Lower leg skin (tissue), 4 donors: ENCODE results near the gene KRTAP9-9. TPM values are rescaled to one million over a fixed set of nuclear protein-coding genes. Genes with fewer than 3 reads are reported as not detected.

Experiments
- DNase-seq, 2 donors: peaks; one replicate each; pipeline ENCODE4 v3.0.0-alpha.2; 2019; ENCODE audit warnings: low spot score in 2 of 2
- H3K4me3 ChIP-seq: fragments of 200-600 bp; sonication (generic); 2 replicates; pipeline ENCODE4 v1.5.1; 2017; ENCODE audit warnings: mild to moderate bottlenecking, low read depth; ENCODE audit not compliant: poor library complexity, severe bottlenecking
- CTCF ChIP-seq, 3 donors: fragments of 450-650 bp; IDR thresholded peaks; one replicate each; pipeline ENCODE4 v1.5.1; 2016; ENCODE audit warnings: antibody characterized with exemption in 3 of 3, mild to moderate bottlenecking in 3 of 3, moderate library complexity in 2 of 3
- POLR2A ChIP-seq, 2 donors: fragments of 450-650 bp; IDR thresholded peaks; one replicate each; pipeline ENCODE4 v1.6.1; 2016 to 2017; ENCODE audit warnings: antibody characterized with exemption in 2 of 2, mild to moderate bottlenecking in 1 of 2, moderate library complexity in 1 of 2
- WGBS, 2 donors: methylation state at CpG; one replicate each; pipeline ENCODE4 v1.1.5; 2018; 5-methylcytosine and 5-hydroxymethylcytosine counted together
- intact Hi-C: fragments of 100-400 bp; cut with DNase I; formaldehyde crosslinking; loops from one replicate; pipeline ENCODE4 v1.15.0; 2023; ENCODE audit warnings: low total_unique reads
- total RNA-seq, 4 donors: library from RNA; depleted of rRNA; stranded (reverse); fragments of >200 nt; gene quantifications; one replicate each; pipeline ENCODE4 v1.1.0, GENCODE V29; 2016

Gene KRTAP9-9
- total RNA-seq, 4 donors from 2014 or later: 2.1 to 94.5 TPM; not detected in 2

- WGBS, 2 donors: 94 to 97% methylated on average over 1 of the region's 1 CpG
- intact Hi-C loops: no loop called here
- TF ChIP-seq POLR2A (IDR thresholded peaks at IDR 0.05): no peak
- no peak for TF ChIP-seq CTCF (IDR thresholded peaks at IDR 0.05)
These were observed 3.9 kb upstream of the KRTAP9-9 start for GRCh38 chr17:41251261-41251660.

GRCh38 chr17:41254861-41255260 lies 323 bp upstream of the KRTAP9-9 start:
- H3K4me3 ChIP-seq: no peak overlapping the region
- WGBS, 2 donors: 0 to 44% methylated on average over 1 of the region's 1 CpG
- no peak for DNase-seq
- intact Hi-C loops: no loop called here
- no peak for TF ChIP-seq POLR2A (IDR thresholded peaks at IDR 0.05)
- TF ChIP-seq CTCF (IDR thresholded peaks at IDR 0.05): no peak

More at GRCh38 chr17:41251261-41251660, 3.9 kb upstream of the KRTAP9-9 start:
- no peak for DNase-seq
- no peak overlapping the region for H3K4me3 ChIP-seq

GRCh38 chr17:41256291-41256685 lies 1.1 kb downstream of the KRTAP9-9 start:
- intact Hi-C loops: no loop called here
- WGBS, 2 donors: 88 to 89% methylated on average over 1 of the region's 1 CpG
- H3K4me3 ChIP-seq: no peak overlapping the region
- DNase-seq: no peak
- TF ChIP-seq POLR2A (IDR thresholded peaks at IDR 0.05) (no peak), CTCF (IDR thresholded peaks at IDR 0.05) (no peak)

GRCh38 chr17:41258406-41258805 lies 3.2 kb downstream of the KRTAP9-9 start:
- H3K4me3 ChIP-seq: no peak overlapping the region
- no peak for DNase-seq
- no peak for TF ChIP-seq CTCF (IDR thresholded peaks at IDR 0.05)
- TF ChIP-seq POLR2A (IDR thresholded peaks at IDR 0.05): no peak
- intact Hi-C loops: no loop called here

GRCh38 chr17:41263212-41263611 lies 8.0 kb downstream of the KRTAP9-9 start:
- intact Hi-C loops: no loop called here

More at GRCh38 chr17:41263212-41263611, 8.0 kb downstream of the KRTAP9-9 start:
- DNase-seq: no peak
- whole genome bisulfite sequencing, 2 donors: 82% methylated on average over 2 of the region's 2 CpGs
- no peak overlapping the region for H3K4me3 ChIP-seq
- TF ChIP-seq CTCF (IDR thresholded peaks at IDR 0.05) (no peak), POLR2A (IDR thresholded peaks at IDR 0.05) (no peak)
